Skeletal muscle tissue (tissue), 4 donors: ENCODE measurements around the gene CEP250. TPM values are rescaled to one million over a fixed set of nuclear protein-coding genes. Genes with fewer than 3 reads are reported as not detected.
"Not testable (repeated sequence)": the region's sequence is repeated elsewhere in the genome, so short reads cannot be mapped to it uniquely, and the experiment has no call there.

ENCODE experiments used
- H3K27ac ChIP-seq: one replicate; pipeline ENCODE4 v1.7.0; 2013; ENCODE audit warnings: mild to moderate bottlenecking, low read depth, low read length, inconsistent platforms
- H3K27me3 ChIP-seq, 3 donors: one replicate each; pipeline ENCODE4 v1.7.0; 2013; ENCODE audit warnings: low read length in 3 of 3; ENCODE audit not compliant: control insufficient read depth in 3 of 3, insufficient read depth in 3 of 3
- H3K36me3 ChIP-seq, 3 donors: one replicate each; pipeline ENCODE4 v1.7.0; 2013; ENCODE audit warnings: low read length in 3 of 3; ENCODE audit not compliant: control insufficient read depth in 3 of 3, insufficient read depth in 3 of 3
- H3K4me1 ChIP-seq, 3 donors: one replicate each; pipeline ENCODE4 v1.7.0; 2013; ENCODE audit warnings: low read length in 3 of 3, mild to moderate bottlenecking in 3 of 3; ENCODE audit not compliant: control insufficient read depth in 3 of 3, insufficient read depth in 3 of 3
- H3K4me3 ChIP-seq, 3 donors: one replicate each; pipeline ENCODE4 v1.7.0; 2013; ENCODE audit warnings: low read length in 3 of 3
- H3K9ac ChIP-seq, 3 donors: one replicate each; pipeline ENCODE4 v1.7.0; 2013; ENCODE audit warnings: low read length in 3 of 3, mild to moderate bottlenecking in 3 of 3, moderate library complexity in 2 of 3, low read depth in 1 of 3
- H3K9me3 ChIP-seq, 3 donors: one replicate each; pipeline ENCODE4 v1.7.0; 2013; ENCODE audit warnings: low read length in 3 of 3; ENCODE audit not compliant: control insufficient read depth in 3 of 3
- total RNA-seq: library from RNA; depleted of rRNA; stranded (reverse); fragments of >200 nt; gene quantifications from one replicate; pipeline ENCODE4 v1.2.3, GENCODE V29; 2014
- donor health status: Osteomylitis.

CEP250 gene
- total RNA-seq, 1 donor from 2014 or later = 14.6 TPM

GRCh38 chr20:35449855-35450254 lies 5.5 kb upstream of the CEP250 start:
- H3K9ac ChIP-seq, H3K36me3 ChIP-seq: not testable (repeated sequence)

GRCh38 chr20:35451295-35451694 lies 4.1 kb upstream of the CEP250 start:
- H3K4me3 ChIP-seq = no peak overlapping the region
- H3K4me1 ChIP-seq = peaks cover 5 to 8% (median 7%) of the 10 kb centered on the region in 3 donors
- no peak overlapping the region for H3K27ac ChIP-seq
- no peak overlapping the region for H3K9ac ChIP-seq
- H3K36me3 ChIP-seq = no peaks in the 10 kb centered on the region
- H3K9me3 ChIP-seq = no peaks in the 10 kb centered on the region
- no peaks in the 10 kb centered on the region for H3K27me3 ChIP-seq

More at GRCh38 chr20:35449855-35450254, 5.5 kb upstream of the CEP250 start:
- not testable (repeated sequence) for H3K9me3 ChIP-seq, H3K4me1 ChIP-seq, H3K27ac ChIP-seq, H3K27me3 ChIP-seq, H3K4me3 ChIP-seq

- H3K9me3 ChIP-seq = no peaks in the 10 kb centered on the region
- no peak overlapping the region for H3K27ac ChIP-seq
- peak overlapping the region; percentile 6 to 99 (median 31) for H3K4me3 ChIP-seq
- peaks cover 3 to 11% (median 9%) of the 10 kb centered on the region in 3 donors for H3K4me1 ChIP-seq
- no peaks in the 10 kb centered on the region for H3K36me3 ChIP-seq
- H3K9ac ChIP-seq = no peak overlapping the region
- H3K27me3 ChIP-seq = no peaks in the 10 kb centered on the region
These were observed 1.8 kb upstream of the CEP250 start for GRCh38 chr20:35453647-35454046.

GRCh38 chr20:35456700-35457099 lies 1.3 kb downstream of the CEP250 start:
- H3K4me1 ChIP-seq = peaks cover 3 to 11% (median 9%) of the 10 kb centered on the region in 3 donors
- not testable (repeated sequence) for H3K27ac ChIP-seq, H3K27me3 ChIP-seq, H3K4me3 ChIP-seq, H3K9ac ChIP-seq, H3K9me3 ChIP-seq
- H3K36me3 ChIP-seq = peaks cover 11 to 20% (median 19%) of the 10 kb centered on the region in 3 donors

- not testable (repeated sequence) for H3K27ac ChIP-seq, H3K27me3 ChIP-seq, H3K9ac ChIP-seq, H3K4me3 ChIP-seq, H3K9me3 ChIP-seq
- Histone ChIP-seq H3K36me3 (peaks cover 18 to 28% (median 28%) of the 10 kb centered on the region in 3 donors), H3K4me1 (peaks cover 3 to 11% (median 9%) of the 10 kb centered on the region in 3 donors)
These were observed 2.1 kb downstream of the CEP250 start for GRCh38 chr20:35457539-35457938.

- Histone ChIP-seq H3K4me3 (no peak overlapping the region), H3K27me3 (no peaks in the 10 kb centered on the region), H3K27ac (no peak overlapping the region), H3K9me3 (no peaks in the 10 kb centered on the region), H3K9ac (no peak overlapping the region), H3K36me3 (peaks cover 22 to 32% (median 31%) of the 10 kb centered on the region in 3 donors), H3K4me1 (peaks cover 3 to 11% (median 9%) of the 10 kb centered on the region in 3 donors)
These were observed 3.0 kb downstream of the CEP250 start for GRCh38 chr20:35458388-35458787.

GRCh38 chr20:35461620-35462019 lies 6.2 kb downstream of the CEP250 start:
- Histone ChIP-seq H3K9ac (no peak overlapping the region), H3K4me1 (peaks cover 5 to 14% (median 14%) of the 10 kb centered on the region in 3 donors), H3K36me3 (peaks cover 31 to 45% (median 31%) of the 10 kb centered on the region in 3 donors), H3K27ac (no peak overlapping the region), H3K4me3 (no peak overlapping the region), H3K27me3 (no peaks in the 10 kb centered on the region), H3K9me3 (no peaks in the 10 kb centered on the region)

GRCh38 chr20:35462351-35462750 lies 7.0 kb downstream of the CEP250 start:
- Histone ChIP-seq H3K4me3 (no peak overlapping the region), H3K9ac (peak overlapping the region in 1 of 3 donors; percentile 2), H3K36me3 (peaks cover 31 to 45% (median 34%) of the 10 kb centered on the region in 3 donors), H3K4me1 (peaks cover 12 to 20% (median 20%) of the 10 kb centered on the region in 3 donors), H3K9me3 (no peaks in the 10 kb centered on the region), H3K27ac (no peak overlapping the region), H3K27me3 (no peaks in the 10 kb centered on the region)

- Histone ChIP-seq H3K27me3 (no peaks in the 10 kb centered on the region), H3K4me3 (no peak overlapping the region), H3K9me3 (no peaks in the 10 kb centered on the region), H3K4me1 (peaks cover 19 to 33% (median 30%) of the 10 kb centered on the region in 3 donors), H3K36me3 (peaks cover 31 to 45% (median 34%) of the 10 kb centered on the region in 3 donors), H3K27ac (no peak overlapping the region), H3K9ac (no peak overlapping the region)
These were observed 8.3 kb downstream of the CEP250 start for GRCh38 chr20:35463455-35464300.

- Histone ChIP-seq H3K27ac (no peak overlapping the region), H3K9ac (no peak overlapping the region), H3K4me3 (no peak overlapping the region), H3K27me3 (no peaks in the 10 kb centered on the region), H3K9me3 (no peaks in the 10 kb centered on the region), H3K36me3 (peaks cover 27 to 42% (median 28%) of the 10 kb centered on the region in 3 donors), H3K4me1 (peaks cover 22 to 35% (median 30%) of the 10 kb centered on the region in 3 donors)
These were observed 10.6 kb downstream of the CEP250 start for GRCh38 chr20:35465976-35466375.
